ENCODE results near the gene PDE7B. TPM values are rescaled to one million over a fixed set of nuclear protein-coding genes. Genes with fewer than 3 reads are reported as not detected.

PDE7B gene
- total and polyA plus RNA-seq, 4 donors: 0.26 to 3.7 (median 1.8) TPM

DNA sequence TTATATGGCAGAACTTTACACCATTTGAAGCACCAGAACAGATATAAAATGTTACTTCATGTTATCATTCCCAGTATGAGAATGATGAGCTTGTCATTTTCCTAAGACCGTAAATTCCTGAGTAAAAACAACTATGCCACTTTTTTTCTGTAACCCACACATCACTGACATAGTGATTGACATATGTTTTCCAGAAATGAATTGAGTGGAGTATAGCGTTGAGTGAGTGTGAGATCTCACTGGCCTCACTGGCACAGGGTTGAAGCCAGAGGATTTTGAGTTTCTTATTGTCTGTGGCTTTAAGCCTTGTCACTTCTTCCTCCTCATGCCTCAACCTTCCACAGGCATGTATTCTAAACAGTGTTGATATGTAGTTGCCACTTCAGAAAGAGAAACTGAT lies 62.3 kb downstream of the PDE7B start:
- Histone ChIP-seq H3K4me3 (no peak overlapping the region), H3K4me1 (ENCODE audit: control insufficient read depth in 5 of 5, insufficient read depth in 5 of 5, low read length in 5 of 5) (no peaks in the 10 kb centered on the region), H3K9me3 (ENCODE audit: control insufficient read depth in 4 of 4, insufficient read depth in 3 of 4, low read length in 3 of 4) (no peaks in the 10 kb centered on the region), H3K27me3 (ENCODE audit: control insufficient read depth in 3 of 3, insufficient read depth in 3 of 3, low read length in 2 of 3) (no peaks in the 10 kb centered on the region), H3K9ac (ENCODE audit: insufficient read depth in 1 of 2, low read length in 2 of 2) (no peak overlapping the region), H3K27ac (ENCODE audit: low read depth in 1 of 2, low read length in 1 of 2) (no peak overlapping the region), H3K36me3 (ENCODE audit: control insufficient read depth in 4 of 4, insufficient read depth in 4 of 4, low read length in 4 of 4) (no peaks in the 10 kb centered on the region)
- TF ChIP-seq, protein P1, sequence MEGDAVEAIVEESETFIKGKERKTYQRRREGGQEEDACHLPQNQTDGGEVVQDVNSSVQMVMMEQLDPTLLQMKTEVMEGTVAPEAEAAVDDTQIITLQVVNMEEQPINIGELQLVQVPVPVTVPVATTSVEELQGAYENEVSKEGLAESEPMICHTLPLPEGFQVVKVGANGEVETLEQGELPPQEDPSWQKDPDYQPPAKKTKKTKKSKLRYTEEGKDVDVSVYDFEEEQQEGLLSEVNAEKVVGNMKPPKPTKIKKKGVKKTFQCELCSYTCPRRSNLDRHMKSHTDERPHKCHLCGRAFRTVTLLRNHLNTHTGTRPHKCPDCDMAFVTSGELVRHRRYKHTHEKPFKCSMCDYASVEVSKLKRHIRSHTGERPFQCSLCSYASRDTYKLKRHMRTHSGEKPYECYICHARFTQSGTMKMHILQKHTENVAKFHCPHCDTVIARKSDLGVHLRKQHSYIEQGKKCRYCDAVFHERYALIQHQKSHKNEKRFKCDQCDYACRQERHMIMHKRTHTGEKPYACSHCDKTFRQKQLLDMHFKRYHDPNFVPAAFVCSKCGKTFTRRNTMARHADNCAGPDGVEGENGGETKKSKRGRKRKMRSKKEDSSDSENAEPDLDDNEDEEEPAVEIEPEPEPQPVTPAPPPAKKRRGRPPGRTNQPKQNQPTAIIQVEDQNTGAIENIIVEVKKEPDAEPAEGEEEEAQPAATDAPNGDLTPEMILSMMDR (IDR thresholded peaks at IDR 0.05; ENCODE audit: control extremely low read depth, extremely low read depth): no peak
- 82 to 92% methylated on average over 2 of the region's 2 CpGs for WGBS, 2 donors
- DNase-seq (no peak), ATAC-seq (ENCODE audit: insufficient read depth, low FRiP score) (no peak)

DNA sequence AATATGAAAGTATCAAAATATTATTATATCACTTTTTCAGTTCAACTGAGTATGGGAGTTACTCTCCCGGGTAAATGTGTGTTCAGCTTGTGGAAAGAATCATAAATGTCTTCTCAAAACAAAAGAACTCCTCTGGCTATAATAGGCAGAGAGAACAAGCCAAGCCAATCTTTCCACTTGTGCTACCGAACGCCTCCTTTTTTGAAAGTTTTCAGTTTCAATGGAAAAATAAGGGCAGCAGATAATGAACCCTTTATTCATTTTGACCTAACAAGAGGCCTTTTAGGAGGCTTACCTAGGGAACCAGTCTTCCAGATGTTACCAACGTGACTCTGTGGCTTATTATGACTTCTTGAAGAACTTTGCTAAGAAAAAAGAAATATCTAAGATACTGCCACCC lies 67.5 kb downstream of the PDE7B start:
- Histone ChIP-seq H3K27me3 (ENCODE audit: control insufficient read depth in 3 of 3, insufficient read depth in 3 of 3, low read length in 2 of 3) (no peaks in the 10 kb centered on the region), H3K4me3 (no peak overlapping the region), H3K9me3 (ENCODE audit: control insufficient read depth in 4 of 4, insufficient read depth in 3 of 4, low read length in 3 of 4) (no peaks in the 10 kb centered on the region), H3K36me3 (ENCODE audit: control insufficient read depth in 4 of 4, insufficient read depth in 4 of 4, low read length in 4 of 4) (no peaks in the 10 kb centered on the region), H3K4me1 (ENCODE audit: control insufficient read depth in 5 of 5, insufficient read depth in 5 of 5, low read length in 5 of 5) (peaks cover 0 to 10% (median 0%) of the 10 kb centered on the region in 5 donors), H3K27ac (ENCODE audit: low read depth in 1 of 2, low read length in 1 of 2) (no peak overlapping the region), H3K9ac (ENCODE audit: insufficient read depth in 1 of 2, low read length in 2 of 2) (no peak overlapping the region)
- 89 to 95% methylated on average over 4 of the region's 4 CpGs for WGBS, 2 donors
- TF ChIP-seq, protein P1 (IDR thresholded peaks at IDR 0.05; ENCODE audit: control extremely low read depth, extremely low read depth): no peak
- no peak for DNase-seq
- no peak for ATAC-seq (ENCODE audit: insufficient read depth, low FRiP score)

DNA sequence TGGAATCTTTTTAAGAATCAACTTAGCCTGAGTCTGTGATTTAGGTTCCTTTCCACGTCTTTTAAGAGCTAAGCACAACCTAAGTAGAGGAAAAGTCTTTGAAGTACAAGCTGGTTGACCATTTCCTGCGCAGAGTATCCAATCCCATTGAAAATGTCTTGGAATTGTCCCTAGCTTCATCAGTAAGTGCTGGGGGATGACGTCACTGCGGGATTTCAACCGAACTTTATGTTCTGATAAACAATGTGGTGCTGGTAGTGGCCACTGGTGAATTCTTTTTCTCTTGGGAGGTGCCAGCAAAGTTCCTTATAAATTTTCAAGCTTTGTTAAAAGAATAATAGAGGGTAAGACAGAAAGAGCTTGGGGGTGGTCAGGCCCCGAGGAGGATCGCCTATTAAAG lies 69.2 kb downstream of the PDE7B start:
- no peak for DNase-seq
- H3K9ac ChIP-seq (ENCODE audit: insufficient read depth in 1 of 2, low read length in 2 of 2): no peak overlapping the region

More for the DNA sequence above, 69.2 kb downstream of the PDE7B start:
- Histone ChIP-seq H3K9me3 (ENCODE audit: control insufficient read depth in 4 of 4, insufficient read depth in 3 of 4, low read length in 3 of 4) (no peaks in the 10 kb centered on the region), H3K36me3 (ENCODE audit: control insufficient read depth in 4 of 4, insufficient read depth in 4 of 4, low read length in 4 of 4) (no peaks in the 10 kb centered on the region), H3K4me3 (no peak overlapping the region), H3K27ac (ENCODE audit: low read depth in 1 of 2, low read length in 1 of 2) (no peak overlapping the region), H3K27me3 (ENCODE audit: control insufficient read depth in 3 of 3, insufficient read depth in 3 of 3, low read length in 2 of 3) (no peaks in the 10 kb centered on the region), H3K4me1 (ENCODE audit: control insufficient read depth in 5 of 5, insufficient read depth in 5 of 5, low read length in 5 of 5) (peaks cover 0 to 10% (median 0%) of the 10 kb centered on the region in 5 donors)
- TF ChIP-seq, protein P1 (IDR thresholded peaks at IDR 0.05; ENCODE audit: control extremely low read depth, extremely low read depth): no peak
- 84 to 92% methylated on average over 7 of the region's 7 CpGs for WGBS, 2 donors
- no peak for ATAC-seq (ENCODE audit: insufficient read depth, low FRiP score)

Data from lung (tissue), 12 donors.